NCI-H2171 treated with DMSO at 0.1 percent for 48 hours (cell line): ENCODE data around the gene UNC5C.

Source experiments
- DNase-seq: peaks from one replicate; lab custom pipeline; 2025; lab: John Stamatoyannopoulos, UW

Gene UNC5C

DNA sequence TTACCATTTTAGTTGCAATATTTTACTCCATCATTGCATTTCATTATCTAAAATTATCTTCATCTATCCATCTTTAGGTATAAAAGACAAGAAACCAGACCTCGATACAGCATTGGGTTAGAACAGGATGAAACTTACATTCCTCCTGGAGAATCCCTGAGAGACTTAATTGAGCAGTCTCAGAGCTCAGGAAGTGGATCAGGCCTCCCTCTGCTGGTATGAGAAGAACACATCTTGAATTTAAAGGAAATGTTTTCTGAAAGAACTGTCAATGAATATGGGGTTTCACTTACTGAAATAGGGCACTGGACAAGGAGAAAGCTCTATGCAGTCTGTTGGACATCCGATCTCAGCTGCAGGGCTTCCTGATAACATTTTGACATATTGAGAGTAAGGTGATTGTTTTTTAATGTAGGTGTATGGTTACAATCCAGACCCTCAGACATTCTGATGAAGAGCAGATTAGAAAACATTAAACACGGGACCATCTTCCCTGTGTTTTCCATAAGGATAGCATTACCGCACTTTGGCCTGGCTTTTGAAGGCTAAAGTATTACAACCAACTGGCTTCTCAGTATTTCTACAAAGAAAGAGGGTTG lies 423.8 kb downstream of the UNC5C start:
- DNase-seq = peak; percentile 14

DNA sequence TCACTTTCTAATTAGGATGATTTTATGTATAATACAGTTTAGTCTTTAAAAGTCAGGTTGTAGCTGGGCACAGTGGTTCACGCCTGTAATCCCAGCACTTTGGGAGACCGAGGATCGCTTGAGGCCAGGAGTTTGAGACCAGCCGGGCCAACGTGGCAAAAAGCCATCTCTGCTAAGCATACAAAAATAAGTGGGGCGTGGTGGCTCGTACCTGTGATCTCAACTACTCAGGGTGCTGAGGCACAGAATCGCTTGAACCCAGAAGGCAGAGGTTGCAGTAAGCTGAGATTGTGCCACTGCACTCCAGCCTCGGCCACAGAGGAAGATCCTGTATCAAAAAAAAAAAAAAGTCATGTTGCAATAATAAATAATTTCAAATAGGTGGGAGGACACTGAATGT lies 426.8 kb downstream of the UNC5C start:
- DNase-seq = no peak

- no peak for DNase-seq
Measured at GRCh38 chr4:95120456-95120855, 428.3 kb downstream of the UNC5C start.

- DNase-seq = no peak
Measured at GRCh38 chr4:95118497-95118896, 430.3 kb downstream of the UNC5C start.

- no peak for DNase-seq
Measured at GRCh38 chr4:95114521-95114920, 434.3 kb downstream of the UNC5C start.
